Measurements from ENCODE around the gene SPTBN1.

Gene SPTBN1

DNA sequence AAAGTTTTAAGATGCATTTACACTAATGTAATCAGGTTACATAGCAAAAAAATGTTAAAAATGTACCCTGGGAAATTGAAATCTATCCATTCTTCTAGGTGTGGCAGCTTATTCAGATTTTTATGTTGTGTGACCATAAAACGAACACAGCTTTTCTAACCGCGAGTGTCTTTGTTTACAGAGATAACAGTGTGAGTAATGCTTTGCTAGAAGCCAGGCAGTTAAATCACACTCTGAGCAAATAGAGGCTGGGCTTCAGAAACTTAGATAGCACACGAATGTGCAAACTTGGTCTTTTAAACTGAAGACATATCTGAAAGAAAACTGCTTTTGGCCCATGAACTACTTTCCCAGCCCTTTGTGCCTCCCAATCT is 116.1 kb downstream of the SPTBN1 start:
- TF ChIP-seq YY1 (IDR thresholded peaks at IDR 0.05; ENCODE audit: low read depth): no peak
- no peak for TF ChIP-seq EP300 (IDR thresholded peaks at IDR 0.05; ENCODE audit: borderline replicate concordance)
- TF ChIP-seq REST (IDR thresholded peaks at IDR 0.05; ENCODE audit: low read depth): no peak
- TF ChIP-seq EGR1 (IDR thresholded peaks at IDR 0.05): no peak
- no peak for TF ChIP-seq USF1 (IDR thresholded peaks at IDR 0.05)
- no peak for TF ChIP-seq TAF1 (IDR thresholded peaks at IDR 0.05; ENCODE audit: low read depth)
- no peak for TF ChIP-seq RAD21 (IDR thresholded peaks at IDR 0.05; ENCODE audit: low read depth)
- no peak for TF ChIP-seq TEAD4 (IDR thresholded peaks at IDR 0.05)
- no peak for TF ChIP-seq ZBTB7A (IDR thresholded peaks at IDR 0.05; ENCODE audit: low read depth)
- TF ChIP-seq NFIC (IDR thresholded peaks at IDR 0.05): no peak

DNA sequence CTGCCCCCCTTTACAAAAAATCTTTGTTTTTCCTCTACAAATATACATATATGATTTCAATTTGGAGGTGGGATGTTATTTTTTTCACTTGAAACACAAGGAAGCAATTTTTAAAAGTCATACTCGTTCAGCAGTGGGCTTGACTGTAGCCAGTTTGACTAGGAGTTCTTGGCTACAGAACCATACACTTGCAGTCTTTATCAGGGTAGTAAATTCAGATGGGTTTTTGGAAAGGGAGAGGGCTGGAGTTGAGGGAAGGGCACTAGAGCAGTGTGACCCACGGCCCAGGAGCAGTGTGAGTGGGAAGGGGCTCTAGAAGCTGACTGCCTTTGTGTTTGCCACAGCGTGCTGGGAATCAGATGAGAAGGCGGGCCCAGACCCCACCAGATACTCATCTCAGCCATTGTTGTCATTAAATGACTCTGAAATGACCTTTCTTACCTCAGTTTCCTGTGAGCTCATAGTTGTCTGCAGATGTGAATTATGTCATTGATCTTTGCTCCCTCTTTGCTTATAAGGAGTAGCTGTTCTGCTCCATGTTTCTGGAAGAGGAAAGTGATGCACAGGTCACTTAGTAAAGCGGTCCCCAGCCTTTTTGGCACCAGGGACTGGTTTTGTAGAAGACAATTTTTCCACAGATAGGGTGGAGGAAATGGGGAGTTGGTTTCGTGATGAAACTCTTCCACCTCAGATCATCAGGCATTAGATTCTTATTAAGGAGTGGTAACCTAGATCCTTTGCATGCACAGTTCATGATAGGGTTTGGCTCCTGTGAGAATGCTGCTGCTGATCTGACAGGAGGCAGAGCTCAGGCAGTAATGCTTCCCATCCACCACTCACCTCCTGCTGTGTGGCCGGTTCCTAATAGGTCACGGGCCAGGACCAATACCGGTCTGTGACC is 116.8 kb downstream of the SPTBN1 start:
- TF ChIP-seq TCF12 (IDR thresholded peaks at IDR 0.05; ENCODE audit: low read depth) (no peak), CEBPB (IDR thresholded peaks at IDR 0.05) (no peak), RAD21 (IDR thresholded peaks at IDR 0.05; ENCODE audit: low read depth) (no peak), TAF1 (IDR thresholded peaks at IDR 0.05; ENCODE audit: low read depth) (no peak), FOXM1 (IDR thresholded peaks at IDR 0.05; ENCODE audit: borderline replicate concordance, low read depth) (no peak), EGR1 (IDR thresholded peaks at IDR 0.05) (no peak), CREB1 (IDR thresholded peaks at IDR 0.05; ENCODE audit: low read depth) (no peak), REST (IDR thresholded peaks at IDR 0.05; ENCODE audit: low read depth) (no peak), NFIC (IDR thresholded peaks at IDR 0.05) (no peak), TEAD4 (IDR thresholded peaks at IDR 0.05) (no peak), YY1 (IDR thresholded peaks at IDR 0.05; ENCODE audit: low read depth) (no peak)

GRCh38 chr2:54573537-54573919 is 117.4 kb downstream of the SPTBN1 start:
- TF ChIP-seq TCF12 (IDR thresholded peaks at IDR 0.05; ENCODE audit: low read depth) (no peak), RAD21 (IDR thresholded peaks at IDR 0.05; ENCODE audit: low read depth) (no peak), EP300 (IDR thresholded peaks at IDR 0.05; ENCODE audit: borderline replicate concordance) (no peak), TEAD4 (IDR thresholded peaks at IDR 0.05) (no peak), EGR1 (IDR thresholded peaks at IDR 0.05) (no peak), NFIC (IDR thresholded peaks at IDR 0.05) (no peak), TAF1 (IDR thresholded peaks at IDR 0.05; ENCODE audit: low read depth) (no peak), REST (IDR thresholded peaks at IDR 0.05; ENCODE audit: low read depth) (no peak), YY1 (IDR thresholded peaks at IDR 0.05; ENCODE audit: low read depth) (no peak), FOXM1 (IDR thresholded peaks at IDR 0.05; ENCODE audit: borderline replicate concordance, low read depth) (no peak), CEBPB (IDR thresholded peaks at IDR 0.05) (no peak), USF1 (IDR thresholded peaks at IDR 0.05) (no peak)
- TF ChIP-seq, protein P1, sequence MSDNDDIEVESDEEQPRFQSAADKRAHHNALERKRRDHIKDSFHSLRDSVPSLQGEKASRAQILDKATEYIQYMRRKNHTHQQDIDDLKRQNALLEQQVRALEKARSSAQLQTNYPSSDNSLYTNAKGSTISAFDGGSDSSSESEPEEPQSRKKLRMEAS (IDR thresholded peaks at IDR 0.05): no peak

- no peak for TF ChIP-seq USF1 (IDR thresholded peaks at IDR 0.05)
- no peak for TF ChIP-seq TEAD4 (IDR thresholded peaks at IDR 0.05)
- no peak for TF ChIP-seq REST (IDR thresholded peaks at IDR 0.05; ENCODE audit: low read depth)
- TF ChIP-seq TAF1 (IDR thresholded peaks at IDR 0.05; ENCODE audit: low read depth): no peak
- no peak for TF ChIP-seq ZBTB7A (IDR thresholded peaks at IDR 0.05; ENCODE audit: low read depth)
- TF ChIP-seq TCF12 (IDR thresholded peaks at IDR 0.05; ENCODE audit: low read depth): no peak
These were observed 118.2 kb downstream of the SPTBN1 start for GRCh38 chr2:54574107-54574859.
